A673 (cell line): ENCODE measurements around the gene SLC25A19.

ENCODE experiments used
- EZH2 ChIP-seq: fragments of 200-600 bp; sonication (generic); IDR thresholded peaks from 2 replicates; pipeline ENCODE4 v1.6.1; 2017; ENCODE audit warnings: borderline replicate concordance, low read depth, mild to moderate bottlenecking, mixed read lengths, antibody characterized with exemption, low read length; ENCODE audit not compliant: poor library complexity, severe bottlenecking
- TF ChIP-seq, protein P1 (sequence below): fragments of 300-800, 200-600 bp; sonication (generic); conservative IDR thresholded peaks from 2 replicates; pipeline ENCODE4 v1.5.1; 2017; ENCODE audit warnings: low read depth, mild to moderate bottlenecking, antibody characterized with exemption, low read length, moderate library complexity, mixed read lengths

DNA sequence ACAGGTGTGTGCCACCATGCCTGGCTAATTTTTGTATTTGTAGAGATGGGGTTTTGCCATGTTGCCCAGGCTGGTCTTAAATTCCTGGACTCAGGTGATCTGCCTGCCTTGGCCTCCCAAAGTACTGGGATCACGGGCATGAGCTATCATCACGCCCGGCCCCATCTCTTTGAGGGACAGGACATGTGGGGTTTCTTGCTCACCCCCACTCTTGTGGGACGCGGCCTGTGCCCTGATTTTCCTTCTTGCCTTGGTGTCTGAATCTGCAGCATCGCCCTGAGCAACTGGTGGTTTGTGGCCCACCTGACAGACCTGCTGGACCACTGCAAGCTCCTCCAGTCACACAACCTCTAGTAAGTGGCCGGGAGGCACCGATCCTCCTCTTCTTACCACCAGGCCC, 58.2 kb downstream of the SLC25A19 start:
- TF ChIP-seq, protein P1, sequence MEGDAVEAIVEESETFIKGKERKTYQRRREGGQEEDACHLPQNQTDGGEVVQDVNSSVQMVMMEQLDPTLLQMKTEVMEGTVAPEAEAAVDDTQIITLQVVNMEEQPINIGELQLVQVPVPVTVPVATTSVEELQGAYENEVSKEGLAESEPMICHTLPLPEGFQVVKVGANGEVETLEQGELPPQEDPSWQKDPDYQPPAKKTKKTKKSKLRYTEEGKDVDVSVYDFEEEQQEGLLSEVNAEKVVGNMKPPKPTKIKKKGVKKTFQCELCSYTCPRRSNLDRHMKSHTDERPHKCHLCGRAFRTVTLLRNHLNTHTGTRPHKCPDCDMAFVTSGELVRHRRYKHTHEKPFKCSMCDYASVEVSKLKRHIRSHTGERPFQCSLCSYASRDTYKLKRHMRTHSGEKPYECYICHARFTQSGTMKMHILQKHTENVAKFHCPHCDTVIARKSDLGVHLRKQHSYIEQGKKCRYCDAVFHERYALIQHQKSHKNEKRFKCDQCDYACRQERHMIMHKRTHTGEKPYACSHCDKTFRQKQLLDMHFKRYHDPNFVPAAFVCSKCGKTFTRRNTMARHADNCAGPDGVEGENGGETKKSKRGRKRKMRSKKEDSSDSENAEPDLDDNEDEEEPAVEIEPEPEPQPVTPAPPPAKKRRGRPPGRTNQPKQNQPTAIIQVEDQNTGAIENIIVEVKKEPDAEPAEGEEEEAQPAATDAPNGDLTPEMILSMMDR: no peak
- no peak for TF ChIP-seq EZH2
